Panc1 (cell line): Measurements from ENCODE around the gene MRPL40. TPM values are rescaled to one million over a fixed set of nuclear protein-coding genes. Genes with fewer than 3 reads are reported as not detected.

Experiments used
- ATAC-seq: fragments of 200-7000 bp; cut with Tn5 transposase; 2 replicates; pipeline ENCODE4 v1.9.1; 2020; ENCODE audit warnings: mild to moderate bottlenecking, moderate library complexity
- BruUV-seq: library from RNA; stranded (reverse); fragments of 400-500 nt; replicated peaks from 2 replicates; lab custom pipeline; 2021; lab: Mats Ljungman, UMichigan
- CTCF ChIA-PET: fragments of 300-600 bp; sonication (Branson Sonifier 250); formaldehyde crosslinking; loops from one replicate; lab custom pipeline; 2022; ENCODE audit warnings: antibody characterized with exemption; lab: Charles Lee
- POLR2A ChIA-PET: fragments of 300-600 bp; sonication (Branson Sonifier 250); formaldehyde crosslinking; loops from one replicate; lab custom pipeline; 2022; ENCODE audit warnings: antibody characterized with exemption; lab: Charles Lee
- DNase-seq: peaks from one replicate; pipeline ENCODE4 v3.0.0-alpha.2; 2010; ENCODE audit warnings: low read depth, low spot score
- H3K27ac ChIP-seq: 2 replicates; pipeline ENCODE4 v1.5.1; 2011; ENCODE audit warnings: mild to moderate bottlenecking, low read length, inconsistent platforms
- H3K27me3 ChIP-seq: fragments of 200-500 bp; sonication (Bioruptor generic); 2 replicates; pipeline ENCODE4 v1.6.0; 2014; ENCODE audit warnings: low read length, inconsistent platforms; ENCODE audit not compliant: control insufficient read depth, insufficient read depth
- H3K36me3 ChIP-seq: fragments of 200-500 bp; sonication (Bioruptor generic); 2 replicates; pipeline ENCODE4 v1.5.1; 2014; ENCODE audit warnings: inconsistent platforms, mild to moderate bottlenecking, low read length, moderate library complexity; ENCODE audit not compliant: control insufficient read depth, insufficient read depth
- H3K4me1 ChIP-seq: 2 replicates; pipeline ENCODE4 v1.5.1; 2011; ENCODE audit warnings: inconsistent platforms, mild to moderate bottlenecking, low read length, moderate library complexity; ENCODE audit not compliant: control insufficient read depth, insufficient read depth
- H3K4me3 ChIP-seq, 2 experiments: 2 replicates each; pipeline ENCODE4 v1.5.1; 2011 to 2012; ENCODE audit warnings: low read depth in 2 of 2, low read length in 2 of 2, mild to moderate bottlenecking in 2 of 2, inconsistent platforms in 1 of 2, moderate library complexity in 1 of 2
- H3K9me3 ChIP-seq: fragments of 200-500 bp; sonication (Bioruptor generic); 2 replicates; pipeline ENCODE4 v1.5.1; 2014; ENCODE audit warnings: low read depth, mild to moderate bottlenecking, inconsistent platforms, low read length, moderate library complexity; ENCODE audit not compliant: control insufficient read depth, insufficient read depth
- POLR2AphosphoS5 ChIP-seq: IDR thresholded peaks from 2 replicates; pipeline ENCODE4 v1.6.1; 2012; ENCODE audit warnings: mild to moderate bottlenecking, low read depth, low read length, moderate library complexity
- SIN3A ChIP-seq: IDR thresholded peaks from 2 replicates; pipeline ENCODE4 v1.6.1; 2012; ENCODE audit warnings: low read depth, mild to moderate bottlenecking, low read length, moderate library complexity, borderline replicate concordance; ENCODE audit not compliant: insufficient read depth
- TCF7L2 ChIP-seq: IDR thresholded peaks from 2 replicates; pipeline ENCODE4 v1.6.1; 2011; ENCODE audit warnings: mild to moderate bottlenecking, low read depth, low read length, inconsistent platforms
- in situ Hi-C: cut with HindIII; loops from 2 replicates; pipeline ENCODE4 v1.10.0; 2016; ENCODE audit warnings: low sequenced_read_pairs, low pct_unique_long_range_greater_than_20kb
- intact Hi-C: fragments of 100-400 bp; cut with micrococcal nuclease; formaldehyde crosslinking; loops from one replicate; pipeline ENCODE4 v1.10.0; 2022; ENCODE audit not compliant: unreplicated experiment
- total RNA-seq: library from RNA; stranded (reverse); gene quantifications from one replicate; pipeline ENCODE4 v1.2.1, GENCODE V29; 2021; ENCODE audit not compliant: unreplicated experiment
- TF ChIP-seq, protein P1 (sequence below): fragments of 450-650 bp; IDR thresholded peaks from 2 replicates; pipeline ENCODE4 v1.5.1; 2017; ENCODE audit warnings: mild to moderate bottlenecking
- TF ChIP-seq, protein P2 (sequence below), 2 experiments: IDR thresholded peaks; 2 replicates each; pipeline ENCODE4 v1.6.1; 2011 to 2012; ENCODE audit warnings: low read depth in 2 of 2, control low read depth in 1 of 2, low read length in 1 of 2, mild to moderate bottlenecking in 1 of 2, moderate library complexity in 1 of 2; ENCODE audit not compliant: insufficient read depth in 1 of 2

The MRPL40 gene
- total RNA-seq, 1 experiment from 2014 or later = 36.3 TPM

DNA sequence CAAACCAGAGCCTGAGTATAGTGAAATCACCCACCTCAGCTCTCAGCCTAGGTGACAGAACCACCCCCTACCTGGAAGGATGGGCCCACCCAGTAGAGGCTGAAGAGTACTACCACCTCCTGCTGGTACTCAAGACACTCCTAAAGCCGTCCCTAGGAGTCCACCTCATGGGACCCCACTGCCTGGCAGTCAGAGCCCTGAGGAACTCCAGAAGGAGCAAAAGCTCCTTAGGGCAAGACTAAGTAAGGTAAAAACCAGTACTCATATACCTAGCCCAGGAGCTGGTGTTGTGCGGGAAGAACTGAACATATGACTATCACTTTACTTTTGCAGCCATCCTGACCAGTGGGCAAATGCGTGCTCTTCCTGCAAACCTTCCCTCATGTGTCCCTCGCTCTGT lies 37.1 kb upstream of the MRPL40 start:
- Histone ChIP-seq H3K36me3 (peaks cover 3% of the 10 kb centered on the region; the same call in 1 of the 2 replicates), H3K4me1 (no peaks in the 10 kb centered on the region), H3K4me3 (no peak overlapping the region), H3K27ac (no peak overlapping the region), H3K9me3 (no peaks in the 10 kb centered on the region), H3K27me3 (no peaks in the 10 kb centered on the region)
- intact Hi-C loops = no loop called here
- ChIA-PET POLR2A (no interaction called here), CTCF (no interaction called here)
- BruUV-seq = no TSS peak
- DNase-seq (no peak), ATAC-seq (no peak)
- in situ Hi-C loops = no loop called here
- TF ChIP-seq, protein P1, sequence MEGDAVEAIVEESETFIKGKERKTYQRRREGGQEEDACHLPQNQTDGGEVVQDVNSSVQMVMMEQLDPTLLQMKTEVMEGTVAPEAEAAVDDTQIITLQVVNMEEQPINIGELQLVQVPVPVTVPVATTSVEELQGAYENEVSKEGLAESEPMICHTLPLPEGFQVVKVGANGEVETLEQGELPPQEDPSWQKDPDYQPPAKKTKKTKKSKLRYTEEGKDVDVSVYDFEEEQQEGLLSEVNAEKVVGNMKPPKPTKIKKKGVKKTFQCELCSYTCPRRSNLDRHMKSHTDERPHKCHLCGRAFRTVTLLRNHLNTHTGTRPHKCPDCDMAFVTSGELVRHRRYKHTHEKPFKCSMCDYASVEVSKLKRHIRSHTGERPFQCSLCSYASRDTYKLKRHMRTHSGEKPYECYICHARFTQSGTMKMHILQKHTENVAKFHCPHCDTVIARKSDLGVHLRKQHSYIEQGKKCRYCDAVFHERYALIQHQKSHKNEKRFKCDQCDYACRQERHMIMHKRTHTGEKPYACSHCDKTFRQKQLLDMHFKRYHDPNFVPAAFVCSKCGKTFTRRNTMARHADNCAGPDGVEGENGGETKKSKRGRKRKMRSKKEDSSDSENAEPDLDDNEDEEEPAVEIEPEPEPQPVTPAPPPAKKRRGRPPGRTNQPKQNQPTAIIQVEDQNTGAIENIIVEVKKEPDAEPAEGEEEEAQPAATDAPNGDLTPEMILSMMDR = no peak
- TF ChIP-seq TCF7L2 (no peak), POLR2AphosphoS5 (no peak), SIN3A (no peak)
- TF ChIP-seq, protein P2, sequence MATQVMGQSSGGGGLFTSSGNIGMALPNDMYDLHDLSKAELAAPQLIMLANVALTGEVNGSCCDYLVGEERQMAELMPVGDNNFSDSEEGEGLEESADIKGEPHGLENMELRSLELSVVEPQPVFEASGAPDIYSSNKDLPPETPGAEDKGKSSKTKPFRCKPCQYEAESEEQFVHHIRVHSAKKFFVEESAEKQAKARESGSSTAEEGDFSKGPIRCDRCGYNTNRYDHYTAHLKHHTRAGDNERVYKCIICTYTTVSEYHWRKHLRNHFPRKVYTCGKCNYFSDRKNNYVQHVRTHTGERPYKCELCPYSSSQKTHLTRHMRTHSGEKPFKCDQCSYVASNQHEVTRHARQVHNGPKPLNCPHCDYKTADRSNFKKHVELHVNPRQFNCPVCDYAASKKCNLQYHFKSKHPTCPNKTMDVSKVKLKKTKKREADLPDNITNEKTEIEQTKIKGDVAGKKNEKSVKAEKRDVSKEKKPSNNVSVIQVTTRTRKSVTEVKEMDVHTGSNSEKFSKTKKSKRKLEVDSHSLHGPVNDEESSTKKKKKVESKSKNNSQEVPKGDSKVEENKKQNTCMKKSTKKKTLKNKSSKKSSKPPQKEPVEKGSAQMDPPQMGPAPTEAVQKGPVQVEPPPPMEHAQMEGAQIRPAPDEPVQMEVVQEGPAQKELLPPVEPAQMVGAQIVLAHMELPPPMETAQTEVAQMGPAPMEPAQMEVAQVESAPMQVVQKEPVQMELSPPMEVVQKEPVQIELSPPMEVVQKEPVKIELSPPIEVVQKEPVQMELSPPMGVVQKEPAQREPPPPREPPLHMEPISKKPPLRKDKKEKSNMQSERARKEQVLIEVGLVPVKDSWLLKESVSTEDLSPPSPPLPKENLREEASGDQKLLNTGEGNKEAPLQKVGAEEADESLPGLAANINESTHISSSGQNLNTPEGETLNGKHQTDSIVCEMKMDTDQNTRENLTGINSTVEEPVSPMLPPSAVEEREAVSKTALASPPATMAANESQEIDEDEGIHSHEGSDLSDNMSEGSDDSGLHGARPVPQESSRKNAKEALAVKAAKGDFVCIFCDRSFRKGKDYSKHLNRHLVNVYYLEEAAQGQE (IDR thresholded peaks at IDR 0.05; ENCODE audit: insufficient read depth in 1 of 2, low read depth in 2 of 2, low read length in 1 of 2) = no peak

DNA sequence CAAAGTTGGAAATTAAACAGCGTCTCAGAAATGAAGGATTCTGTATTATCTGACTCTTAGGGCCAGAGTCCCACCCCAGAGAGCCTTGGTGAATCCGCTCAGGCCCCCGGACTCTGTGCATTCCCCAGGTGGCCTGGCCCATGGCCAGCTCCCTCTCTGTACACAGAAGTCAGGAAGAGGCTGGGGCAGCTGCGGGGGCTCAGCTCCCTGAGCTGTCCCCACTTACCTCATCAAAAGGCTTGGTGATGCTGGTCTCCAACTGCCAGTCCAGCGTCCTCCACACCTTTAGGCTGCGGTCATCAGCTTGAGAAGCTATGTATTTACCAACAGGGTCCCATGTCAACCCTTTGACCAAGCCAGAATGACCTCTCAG lies 35.8 kb upstream of the MRPL40 start:
- POLR2A ChIA-PET = no interaction called here
- CTCF ChIA-PET = no interaction called here
- intact Hi-C loops = no loop called here

More for the DNA sequence above, 35.8 kb upstream of the MRPL40 start:
- TF ChIP-seq, protein P1 = no peak
- TF ChIP-seq SIN3A (no peak), TCF7L2 (no peak), POLR2AphosphoS5 (no peak)
- TF ChIP-seq, protein P2 (IDR thresholded peaks at IDR 0.05; ENCODE audit: insufficient read depth in 1 of 2, low read depth in 2 of 2, low read length in 1 of 2) = no peak
- Histone ChIP-seq H3K36me3 (peaks cover 3% of the 10 kb centered on the region; the same call in 1 of the 2 replicates), H3K4me3 (no peak overlapping the region), H3K9me3 (no peaks in the 10 kb centered on the region), H3K27ac (no peak overlapping the region), H3K27me3 (no peaks in the 10 kb centered on the region), H3K4me1 (no peaks in the 10 kb centered on the region)
- DNase-seq (no peak), ATAC-seq (no peak)
- BruUV-seq = no TSS peak
- in situ Hi-C loops = no loop called here
